B cell (primary cell): ENCODE results near the gene ILDR2. TPM values are rescaled to one million over a fixed set of nuclear protein-coding genes. Genes with fewer than 3 reads are reported as not detected.
"Not testable (repeated sequence)": the region's sequence is repeated elsewhere in the genome, so short reads cannot be mapped to it uniquely, and the experiment has no call there.

Source experiments
- ATAC-seq: fragments of 200-7000 bp; cut with Tn5 transposase; one replicate; pipeline ENCODE4 v1.10.0; 2021; ENCODE audit warnings: low read depth, mild to moderate bottlenecking, moderate number of reproducible peaks, moderate library complexity
- CTCF ChIA-PET: fragments of 350-600 bp; sonication (Branson Sonifier 250); formaldehyde crosslinking; loops from one replicate; lab custom pipeline; 2021; ENCODE audit warnings: antibody characterized with exemption, inconsistent platforms; lab: Charles Lee
- POLR2A ChIA-PET: fragments of 350-600 bp; sonication (Branson Sonifier 250); formaldehyde crosslinking; loops from one replicate; lab custom pipeline; 2021; ENCODE audit warnings: antibody characterized with exemption; lab: Charles Lee
- DNase-seq: peaks from one replicate; pipeline ENCODE4 v3.0.0; 2013
- H2AFZ ChIP-seq: 2 replicates; pipeline ENCODE4 v1.6.1; 2012; ENCODE audit warnings: mild to moderate bottlenecking, low read depth, low read length; ENCODE audit not compliant: insufficient read depth, poor library complexity, severe bottlenecking
- H3K27ac ChIP-seq, 2 donors: 1 replicate in 1 of 2; 2 replicates in 1 of 2; pipeline ENCODE4 v1.5.1; 2012 to 2013; ENCODE audit warnings: low read length in 2 of 2, mild to moderate bottlenecking in 2 of 2, moderate library complexity in 1 of 2
- H3K27me3 ChIP-seq, 4 experiments: fragments of 200-600 bp in 1 of 4; sonication (generic) in 1 of 4; replicated peaks in 1 of 4; 1 replicate in 2 of 4; 2 replicates in 2 of 4; pipeline versions ENCODE4 v1.6.1 to v1.7.0; 2013 to 2016; ENCODE audit warnings: low read length in 3 of 4, mild to moderate bottlenecking in 2 of 4, mixed read lengths in 1 of 4, moderate library complexity in 1 of 4; ENCODE audit not compliant: insufficient read depth in 4 of 4, control insufficient read depth in 3 of 4; ENCODE audit errors: control extremely low read depth in 1 of 4
- H3K36me3 ChIP-seq, 2 experiments: replicated peaks in 1 of 2; 1 replicate in 1 of 2; 2 replicates in 1 of 2; pipeline versions ENCODE4 v1.6.1 to v1.7.1; 2013; ENCODE audit warnings: low read length in 1 of 2; ENCODE audit not compliant: insufficient read depth in 2 of 2, control insufficient read depth in 1 of 2; ENCODE audit errors: control extremely low read depth in 1 of 2, extremely low read depth in 1 of 2
- H3K4me1 ChIP-seq, 2 donors: fragments of 200-600 bp in 1 of 2; sonication (generic) in 1 of 2; 1 replicate in 1 of 2; 2 replicates in 1 of 2; pipeline versions ENCODE4 v1.5.1 to v1.6.1; 2013 to 2017; ENCODE audit warnings: low read length in 2 of 2; ENCODE audit not compliant: control insufficient read depth in 2 of 2, insufficient read depth in 2 of 2
- H3K4me2 ChIP-seq: replicated peaks from 2 replicates; pipeline ENCODE3; 2012; ENCODE audit warnings: mild to moderate bottlenecking, low read depth, low read length; ENCODE audit not compliant: poor library complexity, severe bottlenecking
- H3K4me3 ChIP-seq, 5 experiments: fragments of 200-600 bp in 1 of 5; sonication (generic) in 1 of 5; 1 replicate in 3 of 5; 2 replicates in 2 of 5; pipeline versions ENCODE4 v1.5.1 to v1.7.0; 2011 to 2016; ENCODE audit warnings: low read length in 4 of 5, mild to moderate bottlenecking in 4 of 5, low read depth in 2 of 5, control low read depth in 1 of 5, moderate library complexity in 1 of 5; ENCODE audit not compliant: insufficient read depth in 1 of 5; ENCODE audit errors: control extremely low read depth in 1 of 5, extremely low read depth in 1 of 5
- H3K79me2 ChIP-seq: fragments of 200-600 bp; sonication (generic); one replicate; pipeline ENCODE4 v1.6.0; 2016; ENCODE audit warnings: low read length; ENCODE audit not compliant: control insufficient read depth, insufficient read depth
- H3K9ac ChIP-seq: fragments of 200-600 bp; sonication (generic); 2 replicates; pipeline ENCODE4 v1.6.1; 2017; ENCODE audit warnings: mild to moderate bottlenecking, low read length, moderate library complexity
- H3K9me3 ChIP-seq, 3 donors: one replicate each; pipeline versions ENCODE4 v1.6.1 to v1.7.1; 2013; ENCODE audit warnings: low read length in 2 of 3; ENCODE audit not compliant: control insufficient read depth in 2 of 3, insufficient read depth in 1 of 3; ENCODE audit errors: control extremely low read depth in 1 of 3
- H4K20me1 ChIP-seq: 2 replicates; pipeline ENCODE4 v1.6.0; 2012; ENCODE audit warnings: mild to moderate bottlenecking, low read length; ENCODE audit not compliant: insufficient read depth, control insufficient read depth, poor library complexity, severe bottlenecking
- H3K27ac Mint-ChIP-seq: one replicate; pipeline ENCODE4 v1.8.0; 2021; ENCODE audit warnings: mixed read lengths
- H3K27me3 Mint-ChIP-seq: one replicate; pipeline ENCODE4 v1.8.0; 2021; ENCODE audit warnings: mixed read lengths
- H3K4me1 Mint-ChIP-seq: one replicate; pipeline ENCODE4 v1.8.0; 2021; ENCODE audit warnings: mixed read lengths
- H3K4me3 Mint-ChIP-seq: one replicate; pipeline ENCODE4 v1.8.0; 2021; ENCODE audit warnings: mixed read lengths
- H3K9me3 Mint-ChIP-seq: one replicate; pipeline ENCODE4 v1.8.0; 2022; ENCODE audit warnings: mixed read lengths; ENCODE audit not compliant: insufficient read depth
- CTCF ChIP-seq: fragments of 200-600 bp; IDR thresholded peaks from one replicate; pipeline ENCODE4 v1.8.0; 2022; ENCODE audit warnings: antibody characterized with exemption, mild to moderate bottlenecking
- EZH2 ChIP-seq: IDR thresholded peaks from 2 replicates; pipeline ENCODE4 v1.6.1; 2012; ENCODE audit warnings: borderline replicate concordance, low read depth, mild to moderate bottlenecking, moderate library complexity, low read length; ENCODE audit not compliant: insufficient read depth, poor library complexity, severe bottlenecking
- WGBS: methylation state at CpG from one replicate; pipeline ENCODE4 v1.1.5; 2013; ENCODE audit warnings: missing lambda C conversion rate; ENCODE audit not compliant: insufficient coverage; 5-methylcytosine and 5-hydroxymethylcytosine counted together
- intact Hi-C: fragments of 100-400 bp; cut with micrococcal nuclease; formaldehyde crosslinking; loops from one replicate; pipeline ENCODE4 v1.10.0; 2022
- polyA plus RNA-seq: library from polyadenylated mRNA; depleted of rRNA; stranded (reverse); fragments of >200 nt; gene quantifications from 2 replicates; pipeline ENCODE4 v1.2.3, GENCODE V29; 2012
- total RNA-seq, 2 donors: library from RNA; stranded (reverse); fragments of 120-200 nt in 1 of 2; gene quantifications; 1 replicate in 1 of 2; 2 replicates in 1 of 2; pipeline versions ENCODE4 v1.2.3 to v1.2.4, GENCODE V29; 2013 to 2022

The ILDR2 gene
- total and polyA plus RNA-seq, 2 donors (not counting 1 experiment from before 2014, with no cell fraction given), result 0.01 TPM; not detected in 1

DNA sequence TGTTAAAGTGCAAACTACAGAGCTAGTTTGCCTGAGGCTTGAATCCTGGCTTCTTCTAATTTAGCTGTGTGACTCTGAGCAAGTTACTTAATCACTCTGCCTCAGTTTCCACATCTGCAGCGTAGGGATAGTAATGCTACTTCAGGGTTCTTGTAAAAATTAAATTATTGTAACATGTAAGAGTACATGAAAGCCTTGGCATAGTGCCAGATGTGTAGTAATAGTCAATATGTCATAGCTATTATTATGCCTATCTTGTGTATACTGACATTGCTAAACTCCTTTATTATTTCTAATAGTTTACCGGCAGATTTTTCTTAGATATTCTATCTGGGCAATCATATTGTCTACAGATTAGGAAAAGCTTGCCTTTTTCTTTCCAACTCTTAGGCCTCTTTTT lies 92.4 kb downstream of the ILDR2 start:
- Histone ChIP-seq H4K20me1 (no peaks in the 10 kb centered on the region), H3K36me3 (no peaks in the 10 kb centered on the region), H3K9me3 (peaks cover 0 to 9% (median 0%) of the 10 kb centered on the region in 3 donors), H3K4me3 (no peak overlapping the region), H3K4me1 (peaks cover 14 to 18% of the 10 kb centered on the region in 2 donors), H3K79me2 (no peaks in the 10 kb centered on the region), H3K27me3 (peaks cover 0 to 35% (median 25%) of the 10 kb centered on the region in 4 experiments), H3K4me2 (no peak overlapping the region), H3K27ac (no peak overlapping the region), H3K9ac (no peak overlapping the region), H2AFZ (no peak overlapping the region)
- Mint-ChIP-seq H3K9me3 (no peaks in the 10 kb centered on the region), H3K4me3 (no peak overlapping the region), H3K4me1 (peaks cover 10% of the 10 kb centered on the region), H3K27ac (no peak overlapping the region), H3K27me3 (peaks cover 34% of the 10 kb centered on the region)
- ChIA-PET POLR2A (no interaction called here), CTCF (interaction anchor here (0.8 to 4.8 kb wide), 4 partner anchors 11 to 177 kb away, joined by 3 to 41 read pairs (median 6); no protein-coding TSS in a partner anchor)
- WGBS, result no CpG with 5 or more reads among the region's 2 CpGs
- DNase-seq (no peak), ATAC-seq (no peak)
- TF ChIP-seq EZH2 (no peak), CTCF (no peak)
- intact Hi-C loops, result no loop called here

DNA sequence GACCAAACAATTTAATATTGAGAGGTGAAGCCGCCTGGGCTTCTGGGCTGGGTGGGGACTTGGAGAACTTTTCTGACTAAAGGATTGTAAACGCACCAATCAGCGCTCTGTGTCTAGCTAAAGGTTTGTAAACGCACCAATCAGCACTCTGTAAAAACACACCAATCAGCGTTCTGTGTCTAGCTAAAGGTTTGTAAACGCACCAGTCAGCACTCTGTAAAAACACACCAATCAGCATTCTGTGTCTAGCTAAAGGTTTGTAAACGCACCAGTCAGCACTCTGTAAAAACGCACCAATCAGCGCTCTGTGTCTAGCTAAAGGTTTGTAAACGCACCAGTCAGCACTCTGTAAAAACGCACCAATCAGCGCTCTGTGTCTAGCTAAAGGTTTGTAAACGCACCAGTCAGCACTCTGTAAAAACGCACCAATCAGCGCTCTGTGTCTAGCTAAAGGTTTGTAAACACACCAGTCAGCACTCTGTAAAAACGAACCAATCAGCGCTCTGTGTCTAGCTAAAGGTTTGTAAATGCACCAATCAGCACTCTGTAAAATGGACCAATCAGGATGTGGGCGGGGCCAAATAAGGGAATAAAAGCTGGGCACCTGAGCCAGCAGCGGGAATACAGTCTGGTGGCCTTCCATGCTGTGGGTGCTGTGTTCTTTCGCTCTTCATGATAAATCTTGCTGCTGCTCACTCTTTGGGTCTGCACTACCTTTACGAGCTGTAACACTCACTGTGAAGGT lies 97.0 kb downstream of the ILDR2 start:
- H3K9me3 Mint-ChIP-seq, H3K27me3 ChIP-seq, POLR2A ChIA-PET, H3K4me3 ChIP-seq, ATAC-seq, H3K36me3 ChIP-seq, H2AFZ ChIP-seq, H3K9ac ChIP-seq, H3K9me3 ChIP-seq, H4K20me1 ChIP-seq, DNase-seq, H3K4me2 ChIP-seq, H3K27ac ChIP-seq, H3K4me3 Mint-ChIP-seq, H3K27ac Mint-ChIP-seq: not testable (repeated sequence)
- 97% methylated on average over 8 of the region's 21 CpGs for WGBS
- intact Hi-C loops, result loop anchor here (5.0 kb wide), 1 partner anchor 839 kb away; no protein-coding TSS in a partner anchor
- Mint-ChIP-seq H3K27me3 (peaks cover 10% of the 10 kb centered on the region), H3K4me1 (peaks cover 26% of the 10 kb centered on the region)
- peaks cover 12 to 13% of the 10 kb centered on the region in 2 donors for H3K4me1 ChIP-seq
- CTCF ChIA-PET, result interaction anchor here (0.7 to 2.9 kb wide), 3 partner anchors 31 to 1204 kb away, joined by 3 to 16 read pairs (median 7); no protein-coding TSS in a partner anchor
- peaks cover 26% of the 10 kb centered on the region for H3K79me2 ChIP-seq
